ENCODE measurements around the gene USP35. TPM values are rescaled to one million over a fixed set of nuclear protein-coding genes. Genes with fewer than 3 reads are reported as not detected.

Gene USP35
- total RNA-seq, 4 donors from 2014 or later: 7.4 to 17.2 (median 10.9) TPM

DNA sequence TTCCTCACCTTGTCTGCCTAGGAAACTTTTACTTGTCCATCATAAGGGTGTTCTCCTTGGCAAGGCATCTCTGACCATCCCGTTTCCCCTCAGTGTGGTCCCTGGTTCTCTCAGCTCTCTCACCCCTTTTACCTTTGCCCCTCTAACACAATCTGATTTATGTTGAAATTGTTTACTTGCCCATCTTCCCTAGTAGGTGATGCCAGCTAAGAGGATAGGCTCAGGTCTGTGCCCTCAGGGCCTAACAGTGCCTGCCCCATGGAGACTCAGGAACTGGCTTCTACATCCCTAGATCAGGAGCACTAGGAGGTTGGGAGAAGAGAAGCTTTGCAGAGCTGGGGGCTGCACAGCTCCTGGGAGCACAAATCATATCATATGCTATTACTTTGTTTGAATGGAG is 28.2 kb upstream of the USP35 start:
- no peak for TF ChIP-seq EP300 (IDR thresholded peaks at IDR 0.05; ENCODE audit: low read depth)
- TF ChIP-seq POLR2A (IDR thresholded peaks at IDR 0.05): no peak
- TF ChIP-seq, protein P1, sequence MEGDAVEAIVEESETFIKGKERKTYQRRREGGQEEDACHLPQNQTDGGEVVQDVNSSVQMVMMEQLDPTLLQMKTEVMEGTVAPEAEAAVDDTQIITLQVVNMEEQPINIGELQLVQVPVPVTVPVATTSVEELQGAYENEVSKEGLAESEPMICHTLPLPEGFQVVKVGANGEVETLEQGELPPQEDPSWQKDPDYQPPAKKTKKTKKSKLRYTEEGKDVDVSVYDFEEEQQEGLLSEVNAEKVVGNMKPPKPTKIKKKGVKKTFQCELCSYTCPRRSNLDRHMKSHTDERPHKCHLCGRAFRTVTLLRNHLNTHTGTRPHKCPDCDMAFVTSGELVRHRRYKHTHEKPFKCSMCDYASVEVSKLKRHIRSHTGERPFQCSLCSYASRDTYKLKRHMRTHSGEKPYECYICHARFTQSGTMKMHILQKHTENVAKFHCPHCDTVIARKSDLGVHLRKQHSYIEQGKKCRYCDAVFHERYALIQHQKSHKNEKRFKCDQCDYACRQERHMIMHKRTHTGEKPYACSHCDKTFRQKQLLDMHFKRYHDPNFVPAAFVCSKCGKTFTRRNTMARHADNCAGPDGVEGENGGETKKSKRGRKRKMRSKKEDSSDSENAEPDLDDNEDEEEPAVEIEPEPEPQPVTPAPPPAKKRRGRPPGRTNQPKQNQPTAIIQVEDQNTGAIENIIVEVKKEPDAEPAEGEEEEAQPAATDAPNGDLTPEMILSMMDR (IDR thresholded peaks at IDR 0.05): no peak
- Histone ChIP-seq H3K4me3 (no peak overlapping the region), H3K27me3 (no peaks in the 10 kb centered on the region), H3K27ac (no peak overlapping the region), H3K4me1 (peaks cover 0 to 10% (median 2%) of the 10 kb centered on the region in 4 donors), H3K36me3 (no peaks in the 10 kb centered on the region), H3K9me3 (no peaks in the 10 kb centered on the region)
- intact Hi-C loops (cut with DNase I; ENCODE audit: low total_unique reads): no loop called here
- in situ Hi-C loops (cut with MboI; ENCODE audit: low pct_ligation_motif_present in 1 of 4, low pct_unique_long_range_greater_than_20kb in 1 of 4, low sequenced_read_pairs in 3 of 4): no loop called here
- 83 to 91% methylated on average over 1 of the region's 1 CpG for WGBS, 2 donors (ENCODE audit: low coverage in 1 of 2)
- DNase-seq: no peak

DNA sequence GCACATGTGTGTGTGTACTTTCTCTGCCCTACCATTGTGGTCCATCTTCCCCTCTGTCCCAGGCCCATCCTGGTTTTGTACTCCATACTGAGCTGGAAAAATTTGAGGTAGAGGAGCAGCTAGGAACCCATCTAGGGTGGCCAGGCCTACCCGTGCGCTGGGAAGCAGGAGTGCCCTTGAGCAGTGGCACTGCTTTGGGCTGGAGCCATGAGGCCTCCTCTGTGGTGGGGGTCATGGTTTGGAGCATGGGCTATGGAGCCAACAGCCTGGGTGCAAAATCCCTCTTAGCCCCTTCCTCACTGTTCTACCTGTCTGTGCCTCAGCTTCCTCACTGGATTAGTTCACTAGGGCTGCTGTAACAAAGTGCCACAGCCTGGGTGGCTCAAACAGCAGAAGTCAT is 27.4 kb upstream of the USP35 start:
- in situ Hi-C loops (cut with MboI; ENCODE audit: low pct_ligation_motif_present in 1 of 4, low pct_unique_long_range_greater_than_20kb in 1 of 4, low sequenced_read_pairs in 3 of 4) (no loop called here), intact Hi-C loops (cut with DNase I; ENCODE audit: low total_unique reads) (no loop called here)
- H3K27me3 ChIP-seq: no peaks in the 10 kb centered on the region
- H3K27ac ChIP-seq: peak overlapping the region in 3 of 4 donors; percentile 14 to 57 (median 25)
- H3K36me3 ChIP-seq: no peaks in the 10 kb centered on the region
- peaks cover 0 to 10% (median 2%) of the 10 kb centered on the region in 4 donors for H3K4me1 ChIP-seq
- no peaks in the 10 kb centered on the region for H3K9me3 ChIP-seq
- WGBS, 2 donors (ENCODE audit: low coverage in 1 of 2): 100% methylated on average over 2 of the region's 2 CpGs
- H3K4me3 ChIP-seq: no peak overlapping the region
- DNase-seq: no peak
- TF ChIP-seq POLR2A (IDR thresholded peaks at IDR 0.05) (no peak), POLR2AphosphoS5 (IDR thresholded peaks at IDR 0.05) (no peak), EP300 (IDR thresholded peaks at IDR 0.05; ENCODE audit: low read depth) (no peak)
- TF ChIP-seq, protein P1 (IDR thresholded peaks at IDR 0.05): no peak

DNA sequence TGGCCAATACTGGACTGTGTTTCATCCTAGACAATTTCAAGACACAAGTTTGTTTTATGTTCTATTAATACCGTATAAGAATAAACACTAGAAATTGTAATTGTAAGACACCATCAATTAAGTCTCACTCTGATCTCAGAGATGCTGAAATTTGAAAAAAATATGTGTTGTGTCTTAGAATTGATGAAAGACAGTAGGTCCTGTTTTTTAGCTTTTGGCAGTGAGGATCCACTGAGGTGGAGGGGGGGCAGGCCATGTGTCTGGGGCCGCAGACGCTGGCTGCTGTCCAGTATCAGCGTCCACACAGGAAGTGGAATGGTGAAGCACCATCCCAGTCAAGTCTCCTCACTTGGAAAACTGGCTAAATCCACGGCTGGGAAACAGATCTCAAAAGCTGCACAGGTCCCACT is 26.8 kb upstream of the USP35 start:
- Histone ChIP-seq H3K4me3 (no peak overlapping the region), H3K36me3 (no peaks in the 10 kb centered on the region), H3K4me1 (peaks cover 0 to 10% (median 3%) of the 10 kb centered on the region in 4 donors), H3K27me3 (no peaks in the 10 kb centered on the region), H3K9me3 (no peaks in the 10 kb centered on the region), H3K27ac (peak overlapping the region in 3 of 4 donors; percentile 25 to 57 (median 36))
- peak; percentile 40 for DNase-seq
- intact Hi-C loops (cut with DNase I; ENCODE audit: low total_unique reads) (no loop called here), in situ Hi-C loops (cut with MboI; ENCODE audit: low pct_ligation_motif_present in 1 of 4, low pct_unique_long_range_greater_than_20kb in 1 of 4, low sequenced_read_pairs in 3 of 4) (no loop called here)
- TF ChIP-seq POLR2A (IDR thresholded peaks at IDR 0.05) (no peak), POLR2AphosphoS5 (IDR thresholded peaks at IDR 0.05) (peak; percentile 55 to 86 (median 73))
- 40 to 47% methylated on average over 1 to 5 of the region's 5 CpGs for WGBS, 2 donors (ENCODE audit: low coverage in 1 of 2)

DNA sequence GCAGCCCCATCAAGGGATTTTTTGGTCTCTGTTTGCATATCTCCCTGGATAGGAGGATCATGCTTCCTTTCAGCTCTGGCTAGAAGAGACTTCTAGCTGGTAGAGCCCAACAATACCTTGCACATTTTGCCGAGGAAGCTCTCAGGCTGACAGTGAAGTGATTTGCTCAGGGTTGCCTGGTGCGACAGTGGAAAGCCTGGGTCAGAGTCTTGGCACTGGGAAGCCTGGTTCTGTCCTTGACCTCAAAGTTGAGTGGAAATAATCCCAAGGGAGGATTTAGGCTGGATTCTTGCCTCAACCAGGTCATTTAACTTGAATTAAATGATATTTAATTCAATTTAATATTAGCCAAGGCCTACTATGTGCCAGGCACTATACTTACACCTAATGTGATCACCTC is 24.9 kb upstream of the USP35 start:
- Histone ChIP-seq H3K4me3 (no peak overlapping the region), H3K27me3 (no peaks in the 10 kb centered on the region), H3K4me1 (peaks cover 0 to 21% (median 9%) of the 10 kb centered on the region in 4 donors), H3K9me3 (no peaks in the 10 kb centered on the region), H3K36me3 (no peaks in the 10 kb centered on the region), H3K27ac (no peak overlapping the region)
- in situ Hi-C loops (cut with MboI; ENCODE audit: low pct_ligation_motif_present in 1 of 4, low pct_unique_long_range_greater_than_20kb in 1 of 4, low sequenced_read_pairs in 3 of 4): no loop called here
- no peak for TF ChIP-seq EP300 (IDR thresholded peaks at IDR 0.05; ENCODE audit: low read depth)
- TF ChIP-seq POLR2A (IDR thresholded peaks at IDR 0.05): no peak
- TF ChIP-seq, protein P1 (IDR thresholded peaks at IDR 0.05): no peak
- no peak for TF ChIP-seq POLR2AphosphoS5 (IDR thresholded peaks at IDR 0.05)
- 82% methylated on average over 2 of the region's 2 CpGs; no CpG with 5 or more reads in 1 of the 2 donors for WGBS, 2 donors (ENCODE audit: low coverage in 1 of 2)
- intact Hi-C loops (cut with DNase I; ENCODE audit: low total_unique reads): no loop called here
- no peak for DNase-seq

DNA sequence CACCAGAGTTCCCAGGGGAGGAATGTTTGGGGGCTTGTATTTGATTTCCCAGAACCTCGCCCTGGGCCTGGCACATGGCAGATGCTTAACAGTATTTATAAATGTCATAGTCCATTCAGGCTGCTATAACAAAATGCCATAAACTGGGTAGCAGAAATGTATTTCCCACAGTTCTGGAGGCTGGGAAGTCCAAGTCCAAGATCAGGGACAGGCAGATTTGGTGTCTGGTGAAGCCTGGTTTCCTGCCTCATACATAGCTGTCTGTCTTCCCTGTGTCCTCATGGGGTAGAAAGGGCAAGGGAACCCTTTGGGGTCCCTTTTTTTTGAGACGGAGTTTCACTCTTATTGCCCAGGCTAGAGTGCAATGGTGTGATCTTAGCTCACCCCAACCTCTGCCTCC is 24.2 kb upstream of the USP35 start:
- no peak overlapping the region for H3K4me3 ChIP-seq
- H3K4me1 ChIP-seq: peaks cover 0 to 25% (median 11%) of the 10 kb centered on the region in 4 donors
- WGBS, 2 donors (ENCODE audit: low coverage in 1 of 2): 95 to 100% methylated on average over 1 to 2 of the region's 2 CpGs
- in situ Hi-C loops (cut with MboI; ENCODE audit: low pct_ligation_motif_present in 1 of 4, low pct_unique_long_range_greater_than_20kb in 1 of 4, low sequenced_read_pairs in 3 of 4) (no loop called here), intact Hi-C loops (cut with DNase I; ENCODE audit: low total_unique reads) (no loop called here)
- TF ChIP-seq, protein P1 (IDR thresholded peaks at IDR 0.05): no peak
- no peak for TF ChIP-seq POLR2A (IDR thresholded peaks at IDR 0.05)
- TF ChIP-seq POLR2AphosphoS5 (IDR thresholded peaks at IDR 0.05): no peak
- no peak for TF ChIP-seq EP300 (IDR thresholded peaks at IDR 0.05; ENCODE audit: low read depth)
- no peaks in the 10 kb centered on the region for H3K36me3 ChIP-seq
- no peak overlapping the region for H3K27ac ChIP-seq
- H3K27me3 ChIP-seq: no peaks in the 10 kb centered on the region
- H3K9me3 ChIP-seq: no peaks in the 10 kb centered on the region
- DNase-seq: no peak
